OCI-LY3 (cell line): Measurements from ENCODE around the gene HOXA4.

Source experiments
- H2AFZ ChIP-seq: fragments of 200-600, 300-600 bp; shearing (Covaris generic); 2 replicates; pipeline ENCODE4 v1.6.0; 2014; ENCODE audit warnings: antibody characterized with exemption, low read depth, low read length
- H3K27ac ChIP-seq: fragments of 200-600, 300-600 bp; sonication (generic); 2 replicates; pipeline ENCODE4 v1.5.1; 2014; ENCODE audit warnings: mild to moderate bottlenecking, low read length, moderate library complexity, mixed read lengths
- H3K27me3 ChIP-seq: fragments of 200-600, 300-600 bp; sonication (generic); 2 replicates; pipeline ENCODE4 v1.6.1; 2014; ENCODE audit warnings: low read depth, low read length, mixed read lengths
- H3K36me3 ChIP-seq: fragments of 200-600, 300-600 bp; sonication (generic); replicated peaks from 2 replicates; pipeline ENCODE3; 2014; ENCODE audit warnings: low read depth, low read length, mixed read lengths
- H3K4me1 ChIP-seq: fragments of 300-600, 200-600 bp; sonication (generic); 2 replicates; pipeline ENCODE4 v1.6.1; 2014; ENCODE audit warnings: low read length, mixed read lengths
- H3K4me2 ChIP-seq: fragments of 200-600, 300-600 bp; sonication (generic); 2 replicates; pipeline ENCODE4 v1.6.1; 2014; ENCODE audit warnings: low read length, mixed read lengths
- H3K4me3 ChIP-seq: fragments of 300-600, 200-600 bp; sonication (generic); 2 replicates; pipeline ENCODE4 v1.5.1; 2014; ENCODE audit warnings: antibody characterized with exemption, mild to moderate bottlenecking, low read length, moderate library complexity
- H3K79me2 ChIP-seq: fragments of 300-600, 200-600 bp; shearing (Covaris generic); 2 replicates; pipeline ENCODE4 v1.6.1; 2014; ENCODE audit warnings: mild to moderate bottlenecking, low read length, mixed read lengths
- H3K9ac ChIP-seq: fragments of 300-600, 200-600 bp; shearing (Covaris generic); 2 replicates; pipeline ENCODE4 v1.6.0; 2014; ENCODE audit warnings: mild to moderate bottlenecking, low read length, moderate library complexity
- H3K9me3 ChIP-seq: fragments of 200-600, 300-600 bp; shearing (Covaris generic); 2 replicates; pipeline ENCODE4 v1.6.1; 2014; ENCODE audit warnings: low read length, mixed read lengths; ENCODE audit not compliant: insufficient read depth
- H4K20me1 ChIP-seq: fragments of 200-600, 300-600 bp; sonication (generic); 2 replicates; pipeline ENCODE4 v1.6.1; 2016; ENCODE audit warnings: low read length, mixed read lengths; ENCODE audit not compliant: insufficient read depth
- CTCF ChIP-seq: fragments of 200-600, 300-600 bp; sonication (generic); IDR thresholded peaks from 2 replicates; pipeline ENCODE4 v1.5.1; 2014; ENCODE audit warnings: antibody characterized with exemption, low read length, low read depth
- EZH2phosphoT487 ChIP-seq: fragments of 200-600 bp; shearing (Covaris generic); IDR thresholded peaks from 2 replicates; pipeline ENCODE4 v1.6.1; 2018; ENCODE audit warnings: antibody characterized with exemption, mixed run types, low read depth

HOXA4 gene

DNA sequence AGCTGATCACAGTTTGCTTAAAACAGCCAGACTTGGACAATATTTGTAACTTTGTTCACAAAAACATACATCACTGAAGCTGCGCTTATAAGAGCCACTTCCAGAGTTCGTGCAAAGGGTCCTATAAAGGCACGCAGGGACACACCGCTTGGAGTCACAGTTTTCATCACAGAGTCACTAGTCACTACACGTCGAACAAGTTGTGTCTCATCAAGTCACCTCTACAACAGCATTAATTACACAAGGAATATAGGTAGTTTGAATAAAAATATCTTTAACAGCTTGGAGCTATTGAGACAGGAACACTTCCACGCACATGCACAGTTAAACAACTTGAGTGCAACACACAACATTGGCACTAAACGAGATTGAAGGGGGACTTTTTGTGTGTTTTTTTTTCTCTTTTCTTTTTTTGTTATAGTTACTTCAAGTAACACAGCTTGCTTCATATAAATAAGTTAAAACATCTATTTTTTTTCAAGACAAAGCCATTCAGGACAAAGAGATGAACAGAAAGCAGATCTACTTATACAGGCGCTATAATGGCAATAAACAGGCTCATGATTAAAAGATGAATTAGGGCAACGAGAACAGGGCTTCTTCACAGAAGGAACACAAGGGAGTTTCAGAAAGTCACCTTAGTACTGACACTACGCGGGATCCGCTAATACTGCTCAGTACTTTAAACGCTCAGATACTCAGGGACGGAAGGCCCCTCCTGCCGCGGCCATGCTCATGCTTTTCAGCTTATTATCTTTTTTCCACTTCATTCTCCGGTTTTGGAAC is 10.8 kb upstream of the HOXA4 start:
- H4K20me1 ChIP-seq: no peaks in the 10 kb centered on the region
- no peak overlapping the region for H3K4me3 ChIP-seq
- no peaks in the 10 kb centered on the region for H3K9me3 ChIP-seq
- H2AFZ ChIP-seq: no peak overlapping the region
- H3K27ac ChIP-seq: no peak overlapping the region
- no peaks in the 10 kb centered on the region for H3K36me3 ChIP-seq
- no peaks in the 10 kb centered on the region for H3K79me2 ChIP-seq
- no peak overlapping the region for H3K4me2 ChIP-seq
- H3K4me1 ChIP-seq: peaks cover 6% of the 10 kb centered on the region; the same call in 1 of the 2 replicates
- TF ChIP-seq EZH2phosphoT487 (no peak), CTCF (no peak)
- H3K9ac ChIP-seq: no peak overlapping the region
- H3K27me3 ChIP-seq: peaks cover 6% of the 10 kb centered on the region

- Histone ChIP-seq H3K27me3 (peaks cover 6% of the 10 kb centered on the region), H4K20me1 (no peaks in the 10 kb centered on the region), H3K4me3 (no peak overlapping the region), H3K36me3 (no peaks in the 10 kb centered on the region), H3K27ac (no peak overlapping the region), H3K4me1 (peaks cover 16% of the 10 kb centered on the region), H2AFZ (no peak overlapping the region), H3K4me2 (no peak overlapping the region), H3K79me2 (no peaks in the 10 kb centered on the region), H3K9me3 (no peaks in the 10 kb centered on the region), H3K9ac (no peak overlapping the region)
- TF ChIP-seq CTCF (no peak), EZH2phosphoT487 (no peak)
These were observed 9.7 kb upstream of the HOXA4 start for GRCh38 chr7:27140126-27140857.

DNA sequence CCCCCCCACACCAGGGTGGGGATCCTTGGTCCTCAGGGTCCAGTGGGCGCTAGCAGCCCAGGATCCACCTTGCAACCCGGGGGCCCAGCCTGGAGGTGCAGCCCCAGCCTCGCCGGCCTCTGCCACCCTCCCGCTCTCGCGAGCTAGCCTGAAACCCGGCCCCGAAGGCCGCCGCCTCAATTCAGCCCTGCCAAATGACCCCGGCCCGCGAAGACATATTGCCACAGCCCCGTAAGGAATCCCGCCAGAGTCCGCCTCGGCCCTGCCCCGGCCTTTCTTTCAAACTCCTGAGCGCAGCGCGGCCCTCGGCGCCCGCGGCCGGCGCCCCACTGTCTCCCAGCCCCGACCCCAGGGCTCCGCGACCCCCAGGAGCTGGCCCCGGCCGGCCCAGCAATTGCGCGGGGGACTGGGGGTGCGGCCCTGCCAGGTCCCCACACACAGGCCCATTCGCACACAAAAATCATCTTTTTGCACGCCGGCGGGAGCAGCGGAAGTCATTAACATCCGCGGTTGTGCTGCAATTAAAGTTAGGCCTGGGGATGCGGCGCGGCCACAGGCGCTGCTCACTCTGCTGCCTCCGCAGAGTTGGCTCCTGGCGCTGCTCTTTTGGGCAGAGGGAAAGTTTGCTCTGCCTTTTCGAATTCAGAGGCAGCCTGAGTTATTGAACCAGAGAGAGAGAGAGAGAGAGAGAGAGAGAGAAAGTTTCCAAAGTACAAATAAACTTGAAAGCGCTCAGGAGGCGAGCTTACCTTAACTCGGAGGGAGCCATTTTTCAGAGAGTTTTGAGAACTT is 9.0 kb upstream of the HOXA4 start:
- TF ChIP-seq EZH2phosphoT487 (no peak), CTCF (no peak)
- no peak overlapping the region for H3K4me3 ChIP-seq
- H3K9ac ChIP-seq: no peak overlapping the region
- H3K9me3 ChIP-seq: no peaks in the 10 kb centered on the region
- H4K20me1 ChIP-seq: peaks cover 6% of the 10 kb centered on the region; the same call in 1 of the 2 replicates
- no peaks in the 10 kb centered on the region for H3K36me3 ChIP-seq
- H2AFZ ChIP-seq: no peak overlapping the region
- H3K79me2 ChIP-seq: no peaks in the 10 kb centered on the region
- H3K27ac ChIP-seq: no peak overlapping the region
- no peak overlapping the region for H3K4me2 ChIP-seq
- H3K27me3 ChIP-seq: peaks cover 6% of the 10 kb centered on the region
- H3K4me1 ChIP-seq: peaks cover 24% of the 10 kb centered on the region

GRCh38 chr7:27138985-27139333 is 8.4 kb upstream of the HOXA4 start:
- Histone ChIP-seq H3K27me3 (peaks cover 6% of the 10 kb centered on the region), H3K27ac (no peak overlapping the region), H3K9me3 (no peaks in the 10 kb centered on the region), H3K36me3 (no peaks in the 10 kb centered on the region), H3K9ac (no peak overlapping the region), H4K20me1 (peaks cover 7% of the 10 kb centered on the region; the same call in 1 of the 2 replicates), H3K79me2 (no peaks in the 10 kb centered on the region), H3K4me3 (no peak overlapping the region), H2AFZ (no peak overlapping the region), H3K4me1 (peaks cover 30% of the 10 kb centered on the region), H3K4me2 (no peak overlapping the region)
- TF ChIP-seq CTCF (no peak), EZH2phosphoT487 (no peak)
